Adrenal gland (tissue), 12 donors: Measurements from ENCODE around the gene HOXA9. TPM values are rescaled to one million over a fixed set of nuclear protein-coding genes. Genes with fewer than 3 reads are reported as not detected.

Experiments used
- DNase-seq, 7 donors: peaks; one replicate each; pipeline ENCODE4 v3.0.0-alpha.2; 2019 to 2020
- H3K27ac ChIP-seq, 5 donors: fragments of 200-600 bp; sonication (generic) in 4 of 5; 1 replicate in 3 of 5; 2 replicates in 2 of 5; pipeline versions ENCODE4 v1.5.1 to v1.8.0; 2016 to 2020; ENCODE audit warnings: mild to moderate bottlenecking in 1 of 5
- H3K27me3 ChIP-seq: fragments of 200-600 bp; 2 replicates; pipeline ENCODE4 v1.8.0; 2021
- H3K36me3 ChIP-seq, 2 donors: fragments of 200-600 bp; replicated peaks in 1 of 2; 1 replicate in 1 of 2; 2 replicates in 1 of 2; pipeline versions ENCODE4 v1.5.1 to v1.8.0; 2018 to 2022
- H3K4me1 ChIP-seq, 2 donors: fragments of 200-600 bp; replicated peaks in 1 of 2; 1 replicate in 1 of 2; 2 replicates in 1 of 2; pipeline versions ENCODE4 v1.5.1 to v1.8.0; 2018 to 2021
- H3K4me3 ChIP-seq, 4 donors: fragments of 200-600 bp; sonication (generic) in 3 of 4; one replicate each; pipeline ENCODE4 v1.5.1; 2016 to 2018
- H3K9me3 ChIP-seq, 3 donors: fragments of 200-600 bp; sonication (generic) in 1 of 3; replicated peaks in 1 of 3; 1 replicate in 2 of 3; 2 replicates in 1 of 3; pipeline versions ENCODE4 v1.5.1 to v1.8.0; 2016 to 2021
- CTCF ChIP-seq, 6 experiments: fragments of 450-650 bp in 4 of 6; fragments of 200-600 bp in 2 of 6; sonication (generic) in 1 of 6; IDR thresholded peaks; 1 replicate in 5 of 6; 2 replicates in 1 of 6; pipeline versions ENCODE4 v1.5.1 to v1.8.0; 2016 to 2021; ENCODE audit warnings: antibody characterized with exemption in 6 of 6, mild to moderate bottlenecking in 2 of 6, moderate library complexity in 1 of 6
- POLR2A ChIP-seq, 2 donors: fragments of 450-650 bp; IDR thresholded peaks; one replicate each; pipeline ENCODE4 v1.6.1; 2017; ENCODE audit warnings: antibody characterized with exemption in 2 of 2, mild to moderate bottlenecking in 2 of 2, moderate library complexity in 1 of 2
- WGBS, 4 donors: extraction: QIAGEN DNeasy Blood & Tissue Kit in 2 of 4; methylation state at CpG; one replicate each; pipeline versions ENCODE4 v1.1.5 to v1.1.7; 2013 to 2017; 5-methylcytosine and 5-hydroxymethylcytosine counted together
- intact Hi-C, 2 donors: fragments of 100-400 bp; cut with DNase I; formaldehyde crosslinking; loops; one replicate each; pipeline versions ENCODE4 v1.14.1 to v1.15.0; 2022 to 2023
- polyA plus RNA-seq, 3 donors: library from polyadenylated mRNA; stranded (reverse); fragments of 200-250 nt in 2 of 3; fragments of 350-450 nt in 1 of 3; fragmentation: Illumina TruSeq in 1 of 3; extraction: RNeasy Lipid Tissue Mini Kit (QIAGEN cat#74804) in 1 of 3; gene quantifications; one replicate each; pipeline ENCODE4 v1.2.3, GENCODE V29; 2013 to 2014
- total RNA-seq, 9 donors: library from RNA; depleted of rRNA in 4 of 9; stranded (reverse); fragments of >200 nt in 4 of 9; fragments of 120-200 nt in 1 of 9; fragmentation: NEBNext Ultra II Directional in 1 of 9; extraction: Animal tissue kit (Norgen Biotek cat#: 25700) in 1 of 9; gene quantifications; one replicate each; pipeline versions ENCODE4 v1.1.0 to v1.2.4, GENCODE V29; 2013 to 2023
- donor health status: healthy with polysubstance abuse.
- donor health status: Bipolar disorder and iron deficiency.
- donor health status: DM: yes; HTN: yes; CAD: no.
- donor health status: DM: no; HTN: no; CAD: no.
- donor health status: DM: no; HTN: no; CAD: no.
- donor health status: DM: yes; HTN: yes; CAD: no.

Gene HOXA9
- total and polyA plus RNA-seq, 12 donors = 2.6 to 26.7 (median 11.7) TPM

GRCh38 chr7:27204851-27205322, 39.5 kb upstream of the HOXA9 start:
- TF ChIP-seq POLR2A (IDR thresholded peaks at IDR 0.05) (no peak), CTCF (IDR thresholded peaks at IDR 0.05) (no peak)
- 7 to 11% (median 9%) methylated on average over 12 to 41 of the region's 41 CpGs for WGBS, 4 donors
- Histone ChIP-seq H3K9me3 (no peaks in the 10 kb centered on the region), H3K27ac (no peak overlapping the region), H3K36me3 (no peaks in the 10 kb centered on the region), H3K27me3 (peaks cover 85% of the 10 kb centered on the region), H3K4me1 (peaks cover 0 to 14% of the 10 kb centered on the region in 2 donors), H3K4me3 (no peak overlapping the region)
- DNase-seq = no peak
- intact Hi-C loops = loop anchor here (10.0 kb wide), 2 partner anchors 370 to 810 kb away; no protein-coding TSS in a partner anchor

GRCh38 chr7:27203964-27204594, 38.7 kb upstream of the HOXA9 start:
- intact Hi-C loops = loop anchor here (10.0 kb wide), 2 partner anchors 371 to 811 kb away; no protein-coding TSS in a partner anchor
- DNase-seq = peak in 1 of 7 donors; percentile 1
- TF ChIP-seq CTCF (IDR thresholded peaks at IDR 0.05) (no peak), POLR2A (IDR thresholded peaks at IDR 0.05) (no peak)
- H3K4me3 ChIP-seq = no peak overlapping the region
- H3K36me3 ChIP-seq = no peaks in the 10 kb centered on the region
- H3K4me1 ChIP-seq = peaks cover 0 to 16% of the 10 kb centered on the region in 2 donors
- 13 to 42% (median 26%) methylated on average over 4 of the region's 4 CpGs for WGBS, 4 donors
- H3K27ac ChIP-seq = no peak overlapping the region
- peaks cover 86% of the 10 kb centered on the region for H3K27me3 ChIP-seq
- no peaks in the 10 kb centered on the region for H3K9me3 ChIP-seq

GRCh38 chr7:27203365-27203953, 38.1 kb upstream of the HOXA9 start:
- H3K9me3 ChIP-seq = no peaks in the 10 kb centered on the region
- TF ChIP-seq CTCF (IDR thresholded peaks at IDR 0.05) (no peak), POLR2A (IDR thresholded peaks at IDR 0.05) (no peak)
- no peaks in the 10 kb centered on the region for H3K36me3 ChIP-seq
- whole genome bisulfite sequencing, 4 donors = 21 to 28% (median 25%) methylated on average over 10 of the region's 10 CpGs
- DNase-seq = peak in 1 of 7 donors; percentile 17
- peaks cover 0 to 18% of the 10 kb centered on the region in 2 donors for H3K4me1 ChIP-seq
- H3K27me3 ChIP-seq = peaks cover 92% of the 10 kb centered on the region
- no peak overlapping the region for H3K27ac ChIP-seq
- intact Hi-C loops = loop anchor here (10.0 kb wide), 2 partner anchors 371 to 811 kb away; no protein-coding TSS in a partner anchor
- H3K4me3 ChIP-seq = no peak overlapping the region

- H3K4me3 ChIP-seq = no peak overlapping the region
- 13 to 21% (median 19%) methylated on average over 3 of the region's 3 CpGs for WGBS, 4 donors
- H3K9me3 ChIP-seq = no peaks in the 10 kb centered on the region
- no peak overlapping the region for H3K27ac ChIP-seq
- peak in 1 of 7 donors; percentile 24 for DNase-seq
- TF ChIP-seq CTCF (IDR thresholded peaks at IDR 0.05) = no peak
- no peak for TF ChIP-seq POLR2A (IDR thresholded peaks at IDR 0.05)
- intact Hi-C loops = loop anchor here (10.0 kb wide), 2 partner anchors 372 to 812 kb away; no protein-coding TSS in a partner anchor
- H3K4me1 ChIP-seq = peaks cover 0 to 18% of the 10 kb centered on the region in 2 donors
- H3K27me3 ChIP-seq = peaks cover 94% of the 10 kb centered on the region
- no peaks in the 10 kb centered on the region for H3K36me3 ChIP-seq
Measured at GRCh38 chr7:27202862-27203134, 37.5 kb upstream of the HOXA9 start.
